GM18861 (cell line): ENCODE data around the gene ANXA8L1.
"Not testable (repeated sequence)": the region's sequence is repeated elsewhere in the genome, so short reads cannot be mapped to it uniquely, and the experiment has no call there.

ENCODE experiments used
- ATAC-seq: cut with Tn5 transposase; IDR thresholded peaks from one replicate; pipeline ENCODE4 v1.9.1; 2021; ENCODE audit not compliant: unreplicated experiment

Gene ANXA8L1

DNA sequence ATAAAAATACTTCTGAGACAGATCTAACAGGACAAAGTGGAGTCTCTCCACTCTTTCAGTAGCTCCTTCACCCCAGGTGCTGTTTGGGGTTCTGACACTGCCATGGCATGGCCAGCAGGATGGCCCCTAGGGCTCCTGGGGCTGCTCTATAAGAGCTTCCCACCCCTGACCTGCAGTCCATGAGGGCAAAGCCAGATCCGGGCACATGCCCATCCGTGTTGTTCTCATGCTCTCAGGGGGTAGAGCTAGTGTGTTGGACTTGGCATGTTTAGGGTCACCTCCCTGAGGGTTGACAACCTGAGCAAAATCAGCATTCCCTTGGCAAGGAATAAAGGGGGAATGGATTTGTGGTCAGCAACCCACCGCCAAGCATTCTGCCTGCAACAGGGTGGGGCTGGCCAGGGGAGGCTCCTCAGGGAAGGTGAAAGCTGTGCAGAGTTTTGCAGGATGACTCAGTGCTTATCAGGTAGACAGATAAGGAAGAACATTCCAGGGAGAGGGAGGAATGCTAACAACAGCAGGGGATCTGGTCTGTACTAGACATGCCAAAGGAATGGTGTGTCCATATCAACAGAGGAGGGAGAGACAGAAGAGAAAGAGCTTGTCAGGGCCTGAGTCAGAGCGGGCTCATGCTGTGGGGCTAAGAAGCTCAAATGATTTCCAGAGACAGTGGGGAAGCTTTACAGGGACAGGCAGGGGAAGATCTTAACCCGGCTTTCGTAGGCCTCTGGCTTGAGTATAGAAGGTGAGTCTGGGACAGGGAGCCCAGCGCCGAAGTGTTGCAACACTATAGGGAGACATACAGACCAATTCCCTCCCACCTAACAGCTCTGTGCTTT is 21.1 kb downstream of the ANXA8L1 start:
- not testable (repeated sequence) for ATAC-seq

DNA sequence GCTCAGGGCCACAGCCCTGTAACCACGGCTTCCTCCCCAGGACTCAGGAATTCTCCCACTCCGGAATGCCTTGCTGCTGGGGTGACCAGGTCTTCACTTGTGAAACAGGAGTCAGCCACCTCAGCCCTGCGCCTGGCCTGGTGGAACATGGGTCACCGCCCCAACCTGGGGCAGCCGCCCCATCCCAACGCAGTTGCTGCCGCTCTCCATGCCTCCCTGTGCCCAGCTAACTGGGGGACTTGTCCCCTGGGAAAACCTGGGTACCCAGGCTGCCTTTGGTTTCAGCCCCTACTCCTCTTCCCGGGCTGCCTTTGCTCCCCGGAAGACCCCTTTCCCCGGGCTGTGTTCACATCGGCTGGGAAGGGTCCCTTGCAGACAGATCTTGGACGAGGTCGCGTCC is 22.2 kb downstream of the ANXA8L1 start:
- ATAC-seq: not testable (repeated sequence)

DNA sequence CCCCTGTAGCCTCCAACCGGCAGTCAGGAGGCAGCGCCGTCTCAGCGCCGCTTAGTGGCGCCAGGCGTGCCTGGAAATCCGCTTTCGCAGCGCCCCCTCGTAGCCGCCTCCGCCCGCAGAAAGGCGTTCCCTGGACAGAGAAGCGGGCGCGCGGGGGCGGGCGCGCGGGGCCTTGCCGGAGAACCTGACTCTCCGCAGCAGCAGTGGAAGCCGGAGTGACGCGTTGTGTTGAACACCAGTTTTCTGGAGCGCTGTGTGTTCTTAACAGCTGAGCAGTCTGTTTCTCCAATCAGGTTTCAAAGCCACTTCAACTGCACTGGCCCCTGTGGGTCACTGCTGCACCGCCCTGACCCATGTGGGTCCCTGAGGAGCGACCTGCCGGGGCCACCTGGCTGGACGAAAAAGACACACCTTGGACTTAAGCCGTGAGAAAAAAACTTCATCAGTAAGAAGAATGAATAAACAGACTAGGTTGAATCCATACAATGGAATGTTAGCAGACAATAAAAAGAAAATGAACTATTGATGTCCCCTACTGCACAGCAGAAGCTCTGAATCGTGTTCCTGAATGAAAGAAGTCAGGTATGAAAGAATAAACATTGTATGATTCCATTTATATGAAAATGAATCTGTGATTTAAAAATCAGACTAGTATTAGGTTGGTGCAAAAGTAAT is 22.8 kb downstream of the ANXA8L1 start:
- not testable (repeated sequence) for ATAC-seq

DNA sequence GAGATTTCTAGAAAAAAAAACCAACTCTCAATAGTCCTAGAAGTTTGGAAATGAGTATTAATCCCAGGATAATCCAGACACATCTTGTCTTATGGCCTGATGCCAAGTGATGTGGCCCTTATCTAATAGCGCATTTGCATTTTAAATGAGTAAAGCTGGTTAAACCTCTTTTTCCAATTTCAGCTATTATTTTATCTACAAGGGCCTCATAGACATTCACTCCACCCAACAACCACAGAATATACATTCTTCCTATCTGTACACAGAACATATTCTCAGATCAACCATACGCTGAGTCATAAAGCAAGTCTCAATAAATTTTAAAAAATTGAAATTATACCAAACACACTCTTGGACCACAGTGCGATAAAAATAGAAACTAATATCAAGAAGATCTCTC is 34.0 kb downstream of the ANXA8L1 start:
- not testable (repeated sequence) for ATAC-seq

DNA sequence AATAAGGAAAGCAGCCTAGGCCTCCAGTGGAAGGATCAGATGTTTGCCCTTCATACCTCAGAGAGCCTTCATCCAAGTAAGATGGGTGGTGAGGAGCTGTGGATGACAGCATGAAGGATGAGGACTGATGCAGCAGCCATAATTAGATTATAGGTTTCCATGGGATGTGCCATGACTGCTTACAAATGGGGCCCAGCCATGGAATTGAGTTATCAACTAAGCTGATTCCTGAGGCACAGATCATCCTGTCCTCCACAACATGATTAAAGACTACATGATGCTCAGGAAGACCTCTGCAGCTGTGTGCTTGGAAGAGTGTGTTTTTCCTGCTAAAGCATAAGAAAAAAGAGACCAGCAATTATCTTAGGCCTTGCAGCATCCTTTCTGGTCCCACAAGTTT is 35.5 kb downstream of the ANXA8L1 start:
- ATAC-seq: not testable (repeated sequence)

DNA sequence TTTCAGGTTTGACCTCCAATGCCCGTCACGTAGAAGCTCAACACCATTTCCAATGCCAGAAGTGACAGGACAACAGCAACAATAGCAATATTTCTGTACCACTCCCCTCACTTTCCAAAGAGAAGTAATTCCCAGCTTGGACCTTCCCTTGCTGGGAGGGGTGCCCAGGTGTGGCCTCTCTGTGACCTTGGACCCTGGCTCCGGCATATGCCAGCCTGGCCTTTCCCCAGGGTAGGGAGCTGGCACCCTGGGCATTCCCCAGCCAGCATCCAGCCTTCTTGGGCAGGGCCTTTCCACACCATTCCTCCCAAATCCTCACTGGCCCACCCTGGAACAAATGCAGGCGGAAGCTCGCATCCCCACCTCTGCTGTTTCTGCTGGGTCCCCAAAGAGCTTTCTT is 37.1 kb downstream of the ANXA8L1 start:
- not testable (repeated sequence) for ATAC-seq

DNA sequence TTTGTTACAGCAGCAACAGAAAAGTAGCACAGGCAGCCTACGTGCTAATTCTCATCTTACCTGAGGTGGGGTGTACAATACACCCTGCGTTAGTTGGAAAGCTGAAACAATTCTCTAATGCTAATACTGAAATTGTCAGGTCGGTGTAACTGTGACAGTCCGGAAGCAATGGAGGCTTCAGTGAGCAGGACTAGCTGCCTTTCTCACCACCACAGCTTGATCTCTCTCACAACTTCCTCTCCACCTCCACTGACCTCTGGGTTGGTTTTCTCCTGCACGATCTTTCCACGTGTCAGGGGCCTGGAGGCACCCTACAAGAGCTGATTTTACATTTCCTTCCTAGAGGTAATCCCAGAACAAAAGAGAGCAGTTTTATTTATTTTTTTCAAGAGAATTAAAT is 39.7 kb downstream of the ANXA8L1 start:
- peak; percentile 54 for ATAC-seq

DNA sequence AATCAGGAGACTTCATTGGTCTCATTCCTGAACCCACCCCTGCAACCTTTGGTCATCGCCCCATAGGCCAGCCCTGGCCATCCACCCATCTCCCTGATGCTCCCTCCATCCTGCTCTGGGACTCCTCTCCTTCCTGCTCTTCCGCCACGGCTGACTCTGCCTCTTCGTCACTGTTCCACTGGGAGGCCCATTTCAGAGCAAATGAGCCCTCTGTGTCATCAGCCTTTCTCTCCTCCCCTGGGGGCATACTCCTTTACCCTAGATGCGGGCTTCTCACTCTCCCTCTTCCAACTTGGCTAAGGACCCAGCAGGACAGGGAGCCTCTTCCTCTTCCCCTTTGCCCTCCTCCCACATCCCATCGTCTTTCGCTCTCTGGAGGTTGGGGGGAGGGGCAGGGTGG is 42.7 kb downstream of the ANXA8L1 start:
- ATAC-seq: not testable (repeated sequence)

DNA sequence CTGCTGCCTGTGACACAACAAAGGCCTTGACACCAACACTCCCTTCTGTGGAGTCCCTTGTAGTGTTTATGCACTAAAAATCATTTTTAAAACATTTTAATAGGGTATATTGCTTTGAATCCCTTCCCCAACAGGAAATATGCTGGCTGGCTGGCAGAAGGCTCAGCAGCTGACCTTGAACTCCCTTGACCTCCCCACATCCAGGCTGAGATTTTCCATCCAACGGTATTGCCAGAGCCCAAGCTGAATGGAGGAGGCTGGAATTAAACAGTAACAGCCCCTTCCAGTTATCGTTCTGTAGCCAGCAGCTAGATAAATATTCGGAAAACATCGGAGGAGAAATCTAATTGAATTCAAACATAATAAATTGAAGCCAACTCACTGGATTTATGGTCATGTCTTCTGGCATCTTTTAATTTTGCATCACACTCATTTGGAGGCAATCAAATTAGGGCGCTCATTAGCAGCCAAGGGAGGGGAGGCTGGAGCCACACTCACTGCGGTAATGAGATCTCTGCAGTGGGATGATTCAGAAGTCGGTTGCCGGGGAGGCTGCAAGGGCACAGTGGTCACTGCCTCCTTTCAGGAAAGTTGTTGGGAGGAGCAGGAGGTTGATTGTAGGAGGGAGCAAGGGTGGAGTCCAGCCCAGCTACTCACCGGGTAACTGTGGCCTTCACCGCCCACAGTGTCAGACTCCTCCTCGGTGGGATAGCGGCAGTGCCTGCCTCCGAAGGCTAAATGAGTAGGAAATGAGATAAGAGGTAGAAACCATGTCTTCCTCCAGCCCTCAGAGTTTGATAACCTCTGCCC is 44.2 kb downstream of the ANXA8L1 start:
- ATAC-seq: not testable (repeated sequence)

DNA sequence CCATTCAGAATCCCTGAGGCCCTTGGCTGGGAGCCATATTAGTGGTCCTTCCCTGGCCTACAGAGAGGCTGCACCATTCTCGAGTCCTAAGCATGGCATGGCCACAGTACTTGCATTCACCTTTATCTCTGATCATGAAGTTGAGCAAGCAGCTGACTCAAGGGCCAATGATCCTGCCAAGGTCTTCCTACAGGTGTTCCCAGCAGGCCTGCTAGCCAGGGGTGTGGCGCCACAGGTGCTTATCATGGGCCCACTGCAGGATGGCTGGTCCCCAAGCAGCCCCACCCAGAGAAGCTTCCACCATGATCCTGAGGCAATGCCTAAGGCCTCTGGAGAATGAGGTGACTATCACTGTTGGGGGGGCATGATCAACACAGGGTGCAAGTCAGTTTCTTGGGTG is 48.0 kb downstream of the ANXA8L1 start:
- not testable (repeated sequence) for ATAC-seq

DNA sequence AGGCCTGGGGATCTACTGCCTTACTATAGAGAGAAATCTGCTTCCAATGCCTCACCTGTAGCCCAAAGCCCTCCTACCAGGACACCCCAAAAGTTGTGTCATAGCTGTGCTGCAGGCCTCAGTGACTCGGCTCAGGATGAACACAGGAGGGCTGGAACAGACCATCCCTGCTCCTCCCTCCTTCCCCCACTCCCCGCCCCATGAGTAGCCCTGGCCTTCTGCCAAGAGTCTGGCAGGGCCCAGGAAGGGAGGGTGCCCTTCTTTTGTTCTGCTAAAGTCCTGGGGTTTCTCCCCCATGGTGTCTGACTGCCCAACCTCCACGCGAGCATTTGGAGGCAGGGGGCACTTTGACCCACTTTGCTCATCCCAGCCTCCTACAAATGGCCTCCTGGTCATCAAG is 65.4 kb downstream of the ANXA8L1 start:
- not testable (repeated sequence) for ATAC-seq
